Midbrain (tissue), 1 donor: ENCODE measurements around the gene CGNL1.

Source experiments
- DNase-seq: peaks from one replicate; lab custom pipeline; 2025; lab: John Stamatoyannopoulos, UW

CGNL1 gene

DNA sequence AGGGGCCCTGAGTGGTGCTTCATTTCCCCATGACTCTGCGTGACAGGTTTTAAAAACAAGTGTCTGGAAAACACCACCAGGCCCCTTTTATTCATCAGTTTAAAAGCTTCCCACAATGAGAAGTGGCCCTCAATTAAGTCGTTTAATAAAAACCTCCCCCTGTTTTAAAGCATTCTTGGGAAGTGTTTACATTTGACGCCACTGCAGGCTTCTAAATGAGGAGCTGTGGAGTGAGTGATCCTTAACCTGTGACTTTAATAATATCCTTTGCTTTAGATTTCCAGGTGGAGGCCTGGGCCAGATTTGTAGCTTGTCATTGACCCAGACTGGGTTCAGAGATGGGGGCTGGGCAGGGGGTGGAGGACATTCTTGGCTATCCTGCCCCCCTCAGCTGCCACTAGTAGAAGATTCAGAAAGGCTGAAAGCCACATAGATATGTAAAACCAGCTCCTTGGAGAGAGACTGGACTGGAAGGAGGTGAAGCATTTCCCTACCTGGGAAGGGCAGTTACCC lies 11.3 kb downstream of the CGNL1 start:
- DNase-seq, result peak; percentile 12

DNA sequence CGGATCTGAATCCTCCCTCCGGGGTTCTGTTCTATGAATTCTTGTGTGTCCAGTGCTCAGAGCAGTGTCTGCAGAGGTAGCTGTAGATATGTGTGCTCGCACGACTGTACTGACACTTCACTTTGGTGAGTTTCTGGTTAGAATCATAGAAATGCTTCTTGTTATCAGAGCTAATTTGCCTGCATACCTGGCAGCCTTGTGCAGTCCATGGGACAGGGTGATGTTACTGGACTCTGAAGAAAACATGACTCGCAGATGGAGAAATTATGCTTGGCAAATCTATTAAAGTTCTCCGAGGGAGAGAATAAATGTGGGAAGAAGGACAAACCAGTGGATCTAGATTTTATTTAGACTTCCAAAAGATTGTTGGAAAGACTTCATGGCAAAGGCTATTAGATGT lies 12.2 kb downstream of the CGNL1 start:
- DNase-seq, result no peak

GRCh38 chr15:57389991-57390390 lies 13.7 kb downstream of the CGNL1 start:
- no peak for DNase-seq

- no peak for DNase-seq
These were observed 14.3 kb downstream of the CGNL1 start for GRCh38 chr15:57390583-57390982.

GRCh38 chr15:57391537-57391936 lies 15.2 kb downstream of the CGNL1 start:
- DNase-seq, result no peak

GRCh38 chr15:57393061-57393460 lies 16.8 kb downstream of the CGNL1 start:
- DNase-seq, result no peak

DNA sequence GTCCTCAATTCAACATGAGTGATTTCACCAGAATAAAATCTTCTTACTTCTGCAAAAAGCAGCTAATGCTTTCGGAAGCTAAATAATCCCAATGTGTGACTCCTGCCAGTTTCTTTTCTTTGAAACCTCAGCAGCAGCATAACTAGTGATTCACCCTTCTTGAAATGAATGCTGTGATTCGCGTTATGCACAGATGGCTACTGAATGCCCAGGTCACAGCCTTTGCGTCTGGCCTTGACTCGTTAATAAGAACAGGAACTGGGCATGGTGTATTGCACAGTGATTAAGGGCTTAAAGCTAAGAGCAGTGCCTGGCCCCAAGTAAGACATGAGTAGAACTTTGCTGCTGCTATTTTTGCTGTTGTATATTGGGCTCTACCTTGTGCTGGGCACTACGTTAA lies 19.0 kb downstream of the CGNL1 start:
- peak; percentile 19 for DNase-seq

DNA sequence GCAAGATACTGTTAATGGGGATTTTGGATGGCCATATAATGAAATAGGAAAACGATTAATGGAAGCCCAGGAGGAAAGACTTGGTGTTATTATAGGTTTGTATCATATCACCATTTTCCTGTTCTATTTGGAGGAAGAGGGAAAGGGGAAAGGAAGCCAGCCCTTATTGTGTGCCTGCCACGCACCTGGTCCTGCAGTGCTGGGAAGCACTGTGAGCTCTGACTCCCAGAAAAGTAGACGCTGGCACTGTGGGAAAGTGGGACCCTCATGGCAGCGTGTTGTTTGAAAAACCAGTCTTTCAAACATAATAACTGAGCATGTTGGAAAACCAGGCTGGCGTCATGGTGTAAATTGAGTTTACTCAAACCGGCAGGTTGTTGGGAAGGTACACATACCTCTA lies 22.0 kb downstream of the CGNL1 start:
- DNase-seq, result no peak

DNA sequence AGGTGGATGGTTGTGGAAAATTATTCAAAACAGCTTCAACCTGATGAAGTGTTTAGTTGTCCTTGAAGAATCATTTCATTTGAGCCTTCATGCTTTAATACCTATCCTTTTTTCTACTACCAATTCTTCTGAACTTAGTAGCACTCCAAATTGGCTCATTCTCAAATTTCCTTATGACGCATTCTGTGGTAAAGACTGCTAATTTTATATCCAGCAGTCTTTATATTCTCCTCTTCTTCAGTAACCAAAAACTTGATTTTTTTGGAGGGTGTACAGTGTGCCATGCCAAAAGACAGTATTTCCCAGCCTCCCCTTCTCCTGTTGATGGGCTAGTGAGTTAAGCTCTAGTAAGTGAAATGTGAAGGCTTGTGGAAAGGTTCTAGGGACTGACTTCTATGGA lies 25.2 kb downstream of the CGNL1 start:
- DNase-seq, result no peak

DNA sequence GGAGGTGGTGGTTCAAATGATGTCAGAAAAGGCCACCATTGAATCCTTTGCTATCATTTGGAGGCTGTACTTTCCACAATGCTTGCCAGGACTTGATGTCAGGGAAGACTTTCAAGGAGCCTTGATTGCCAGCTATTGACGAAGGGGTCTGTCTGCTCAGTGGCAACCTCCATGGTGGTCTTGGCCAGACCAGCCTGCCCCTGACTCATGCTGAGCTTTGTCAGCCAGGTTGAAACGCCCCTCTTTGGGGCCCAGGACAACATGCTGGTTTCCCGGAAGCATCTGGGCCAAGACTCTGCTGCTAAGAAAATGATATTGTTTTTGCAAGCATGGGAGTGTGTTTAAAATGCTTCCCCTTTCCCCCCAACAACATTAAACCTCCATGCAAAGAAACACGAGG lies 26.7 kb downstream of the CGNL1 start:
- no peak for DNase-seq

GRCh38 chr15:57403566-57404325 lies 27.4 kb downstream of the CGNL1 start:
- DNase-seq, result no peak

- no peak for DNase-seq
These were observed 28.8 kb downstream of the CGNL1 start for GRCh38 chr15:57405133-57405532.

- DNase-seq, result no peak
These were observed 29.9 kb downstream of the CGNL1 start for GRCh38 chr15:57406062-57406772.

DNA sequence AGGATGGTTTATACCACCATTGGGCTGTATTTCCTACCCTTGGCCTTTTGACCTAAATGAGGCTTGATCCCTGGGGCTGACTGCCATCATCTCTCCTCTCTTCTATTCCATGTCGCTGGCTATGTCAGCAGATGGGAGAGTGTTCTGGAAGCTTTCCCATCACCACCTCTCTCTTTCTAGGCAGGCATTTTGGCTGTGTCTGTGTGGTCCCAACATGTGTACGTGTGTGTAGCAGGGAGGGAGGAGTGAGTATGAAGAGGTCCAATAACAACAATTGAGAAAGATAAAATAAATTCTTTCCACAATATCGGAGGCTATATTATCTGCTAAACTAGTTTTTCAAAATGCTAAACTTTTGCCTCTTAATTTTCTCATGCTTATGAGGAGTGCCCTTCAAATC lies 34.1 kb downstream of the CGNL1 start:
- no peak for DNase-seq

- no peak for DNase-seq
These were observed 35.9 kb downstream of the CGNL1 start for GRCh38 chr15:57411945-57412768.

DNA sequence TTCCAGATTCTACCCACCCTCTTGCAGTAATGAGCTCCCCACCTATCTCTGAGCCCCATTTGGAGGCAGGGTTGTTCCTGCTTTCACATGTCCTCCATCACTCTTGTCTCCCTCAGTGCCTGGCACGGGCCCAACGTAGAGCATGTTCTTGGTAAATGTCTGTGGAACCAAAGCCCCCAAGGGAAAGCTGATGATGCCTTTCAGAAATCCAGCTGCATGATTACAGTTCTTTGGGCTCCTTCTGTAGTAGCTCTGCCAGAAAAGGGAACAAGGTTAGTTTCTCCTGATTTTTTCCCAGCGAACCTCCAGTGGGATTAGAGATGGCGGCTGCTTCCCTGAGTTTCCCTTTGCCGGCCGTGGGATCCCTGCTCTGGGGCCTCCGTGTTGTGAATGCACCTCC lies 39.3 kb downstream of the CGNL1 start:
- DNase-seq, result no peak

GRCh38 chr15:57418635-57419034 lies 42.3 kb downstream of the CGNL1 start:
- DNase-seq, result no peak

- no peak for DNase-seq
These were observed 43.0 kb downstream of the CGNL1 start for GRCh38 chr15:57419335-57419734.

GRCh38 chr15:57421110-57421509 lies 44.8 kb downstream of the CGNL1 start:
- no peak for DNase-seq

DNA sequence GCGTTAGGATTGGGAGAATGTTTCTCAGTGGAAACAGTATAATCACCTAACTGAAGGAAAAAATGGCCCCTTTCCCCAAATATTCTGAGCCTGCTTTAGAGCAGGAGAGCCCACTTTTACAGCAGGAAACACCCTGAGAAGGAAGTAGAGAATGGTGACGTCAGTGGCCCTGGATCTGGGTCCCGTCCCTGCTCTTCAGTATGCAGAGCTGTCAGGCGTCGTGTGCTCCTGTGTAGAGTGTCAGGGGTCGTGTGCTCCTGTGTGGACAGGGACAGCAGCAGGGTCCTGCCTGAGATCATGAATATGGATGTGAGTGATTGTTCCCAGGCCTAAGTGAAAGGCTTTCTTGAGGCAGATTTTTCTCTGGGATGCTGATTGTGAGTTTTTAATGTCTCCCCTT lies 45.2 kb downstream of the CGNL1 start:
- DNase-seq, result no peak

GRCh38 chr15:57422113-57422754 lies 45.9 kb downstream of the CGNL1 start:
- DNase-seq, result no peak

GRCh38 chr15:57423599-57424140 lies 47.4 kb downstream of the CGNL1 start:
- no peak for DNase-seq
